DND-41 (cell line): Measurements from ENCODE around the gene ACSS1.

ENCODE experiments used
- ATAC-seq: fragments of 200-7000 bp; cut with Tn5 transposase; 3 replicates; pipeline ENCODE4 v1.9.1; 2021; ENCODE audit warnings: low read depth; ENCODE audit not compliant: insufficient read depth
- DNase-seq: peaks from one replicate; pipeline ENCODE4 v3.0.0-alpha.2; 2020
- H2AFZ ChIP-seq: 2 replicates; pipeline ENCODE4 v1.6.0; 2012; ENCODE audit warnings: low read depth, low read length
- H3K27ac ChIP-seq: 2 replicates; pipeline ENCODE4 v1.5.1; 2012; ENCODE audit warnings: low read length, inconsistent platforms
- H3K27me3 ChIP-seq: fragments of 200-600 bp; sonication (generic); 2 replicates; pipeline ENCODE4 v1.6.0; 2012; ENCODE audit warnings: low read length, mild to moderate bottlenecking, inconsistent platforms; ENCODE audit not compliant: insufficient read depth, poor library complexity
- H3K36me3 ChIP-seq: 2 replicates; pipeline ENCODE4 v1.5.1; 2012; ENCODE audit warnings: low read length, inconsistent platforms; ENCODE audit not compliant: insufficient read depth
- H3K4me1 ChIP-seq: 2 replicates; pipeline ENCODE4 v1.5.1; 2012; ENCODE audit warnings: mild to moderate bottlenecking, low read length; ENCODE audit not compliant: insufficient read depth
- H3K4me2 ChIP-seq: 2 replicates; pipeline ENCODE4 v1.6.0; 2012; ENCODE audit warnings: mild to moderate bottlenecking, moderate library complexity, low read length, inconsistent platforms; ENCODE audit not compliant: insufficient read depth
- H3K4me3 ChIP-seq, 2 experiments: fragments of 200-600 bp in 1 of 2; shearing (Covaris generic) in 1 of 2; 2 replicates each; pipeline ENCODE4 v1.5.1; 2012 to 2016; ENCODE audit warnings: inconsistent platforms in 2 of 2, low read length in 2 of 2, mild to moderate bottlenecking in 2 of 2, low read depth in 1 of 2, moderate library complexity in 1 of 2
- H3K79me2 ChIP-seq: 2 replicates; pipeline ENCODE4 v1.6.0; 2012; ENCODE audit warnings: low read length, inconsistent platforms; ENCODE audit not compliant: insufficient read depth
- H3K9ac ChIP-seq: 2 replicates; pipeline ENCODE4 v1.6.0; 2012; ENCODE audit warnings: low read depth, mild to moderate bottlenecking, inconsistent platforms, low read length, moderate library complexity
- H3K9me3 ChIP-seq: 2 replicates; pipeline ENCODE4 v1.5.1; 2012; ENCODE audit warnings: low read length, moderate library complexity, mild to moderate bottlenecking, inconsistent platforms; ENCODE audit not compliant: insufficient read depth, severe bottlenecking
- H4K20me1 ChIP-seq: 2 replicates; pipeline ENCODE4 v1.6.0; 2012; ENCODE audit warnings: low read length; ENCODE audit not compliant: insufficient read depth
- EZH2 ChIP-seq: IDR thresholded peaks from 3 replicates; pipeline ENCODE4 v1.6.1; 2012; ENCODE audit warnings: borderline replicate concordance, low read depth, mild to moderate bottlenecking, moderate library complexity, low read length, inconsistent platforms; ENCODE audit not compliant: severe bottlenecking
- TF ChIP-seq, protein P1 (sequence below): IDR thresholded peaks from 2 replicates; pipeline ENCODE4 v1.5.1; 2012; ENCODE audit warnings: borderline replicate concordance, low read length, moderate library complexity, mild to moderate bottlenecking; ENCODE audit not compliant: poor library complexity, severe bottlenecking; ENCODE audit errors: extremely low read depth

ACSS1 gene

GRCh38 chr20:25012616-25013189 is 45.2 kb downstream of the ACSS1 start:
- Histone ChIP-seq H3K27ac (no peak overlapping the region), H3K4me3 (no peak overlapping the region), H3K4me2 (no peak overlapping the region), H3K4me1 (no peaks in the 10 kb centered on the region), H3K9ac (no peak overlapping the region), H3K27me3 (no peaks in the 10 kb centered on the region), H4K20me1 (no peaks in the 10 kb centered on the region), H2AFZ (no peak overlapping the region), H3K9me3 (no peaks in the 10 kb centered on the region), H3K36me3 (peaks cover 89% of the 10 kb centered on the region), H3K79me2 (no peaks in the 10 kb centered on the region)
- ATAC-seq (no peak), DNase-seq (no peak)
- TF ChIP-seq, protein P1, sequence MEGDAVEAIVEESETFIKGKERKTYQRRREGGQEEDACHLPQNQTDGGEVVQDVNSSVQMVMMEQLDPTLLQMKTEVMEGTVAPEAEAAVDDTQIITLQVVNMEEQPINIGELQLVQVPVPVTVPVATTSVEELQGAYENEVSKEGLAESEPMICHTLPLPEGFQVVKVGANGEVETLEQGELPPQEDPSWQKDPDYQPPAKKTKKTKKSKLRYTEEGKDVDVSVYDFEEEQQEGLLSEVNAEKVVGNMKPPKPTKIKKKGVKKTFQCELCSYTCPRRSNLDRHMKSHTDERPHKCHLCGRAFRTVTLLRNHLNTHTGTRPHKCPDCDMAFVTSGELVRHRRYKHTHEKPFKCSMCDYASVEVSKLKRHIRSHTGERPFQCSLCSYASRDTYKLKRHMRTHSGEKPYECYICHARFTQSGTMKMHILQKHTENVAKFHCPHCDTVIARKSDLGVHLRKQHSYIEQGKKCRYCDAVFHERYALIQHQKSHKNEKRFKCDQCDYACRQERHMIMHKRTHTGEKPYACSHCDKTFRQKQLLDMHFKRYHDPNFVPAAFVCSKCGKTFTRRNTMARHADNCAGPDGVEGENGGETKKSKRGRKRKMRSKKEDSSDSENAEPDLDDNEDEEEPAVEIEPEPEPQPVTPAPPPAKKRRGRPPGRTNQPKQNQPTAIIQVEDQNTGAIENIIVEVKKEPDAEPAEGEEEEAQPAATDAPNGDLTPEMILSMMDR, result no peak
- TF ChIP-seq EZH2, result no peak

GRCh38 chr20:25011831-25012241 is 46.1 kb downstream of the ACSS1 start:
- Histone ChIP-seq H3K27me3 (no peaks in the 10 kb centered on the region), H3K27ac (no peak overlapping the region), H4K20me1 (no peaks in the 10 kb centered on the region), H3K9ac (no peak overlapping the region), H2AFZ (no peak overlapping the region), H3K4me1 (no peaks in the 10 kb centered on the region), H3K36me3 (peaks cover 92% of the 10 kb centered on the region), H3K4me3 (no peak overlapping the region), H3K4me2 (no peak overlapping the region), H3K9me3 (no peaks in the 10 kb centered on the region), H3K79me2 (no peaks in the 10 kb centered on the region)
- DNase-seq, result no peak
- ATAC-seq, result no peak
- TF ChIP-seq, protein P1, result no peak
- TF ChIP-seq EZH2, result no peak

GRCh38 chr20:25011261-25011660 is 46.7 kb downstream of the ACSS1 start:
- Histone ChIP-seq H4K20me1 (no peaks in the 10 kb centered on the region), H3K36me3 (peaks cover 94% of the 10 kb centered on the region), H3K27me3 (no peaks in the 10 kb centered on the region), H3K27ac (no peak overlapping the region), H3K9ac (no peak overlapping the region), H3K4me3 (no peak overlapping the region), H3K9me3 (no peaks in the 10 kb centered on the region), H3K79me2 (no peaks in the 10 kb centered on the region), H2AFZ (no peak overlapping the region), H3K4me2 (no peak overlapping the region), H3K4me1 (no peaks in the 10 kb centered on the region)
- TF ChIP-seq, protein P1, result no peak
- no peak for TF ChIP-seq EZH2
- ATAC-seq (no peak), DNase-seq (no peak)
